ENCODE results near the gene TNFRSF9. TPM values are rescaled to one million over a fixed set of nuclear protein-coding genes. Genes with fewer than 3 reads are reported as not detected.
A peak's percentile ranks its signal among the peaks of the same experiment; 100 is the strongest.

TNFRSF9 gene
- total and polyA plus RNA-seq, 2 donors (not counting 3 experiments of a cell fraction or from before 2014, with no cell fraction given), result 0.15 to 0.22 TPM

GRCh38 chr1:7962014-7962335 is 21.3 kb upstream of the TNFRSF9 start:
- no peaks in the 10 kb centered on the region for H3K27me3 ChIP-seq (ENCODE audit: control insufficient read depth in 2 of 2, insufficient read depth in 2 of 2, low read length in 2 of 2)
- H3K4me1 ChIP-seq (ENCODE audit: control insufficient read depth, extremely low read depth, insufficient read depth, low read length), result peaks cover 14% of the 10 kb centered on the region
- no peaks in the 10 kb centered on the region for H3K9me3 ChIP-seq (replicated peaks; ENCODE audit: control insufficient read depth, insufficient read depth, low read length)
- intact Hi-C loops (cut with micrococcal nuclease), result loop anchor here (5.0 kb wide), 1 partner anchor 180 kb away; the partner anchor contains the start of gene PER3
- ChIA-PET CTCF (interaction anchor here (1.0 to 1.6 kb wide), 2 partner anchors 352 to 387 kb away, joined by 3 read pairs; no protein-coding TSS in a partner anchor), POLR2A (interaction anchor here (0.6 kb wide), 2 partner anchors 56 to 178 kb away, joined by 5 to 8 read pairs; partner anchors contain the start of gene PER3)
- H3K36me3 ChIP-seq (ENCODE audit: control insufficient read depth in 2 of 2, extremely low read depth in 1 of 2, insufficient read depth in 2 of 2, low read length in 2 of 2), result peaks cover 8 to 13% of the 10 kb centered on the region in 2 experiments
- no peak for FAIRE-seq
- TSS peak; percentile 58 for BruUV-seq (replicated peaks)
- peaks cover 37% of the 10 kb centered on the region for H3K79me2 ChIP-seq (ENCODE audit: control insufficient read depth, insufficient read depth, low read length)
- DNase-seq (ENCODE audit: low read depth, low spot score), result no peak
- H3K9me1 ChIP-seq (replicated peaks; ENCODE audit: control insufficient read depth, extremely low read depth, insufficient read depth, low read length), result no peaks in the 10 kb centered on the region
- TF ChIP-seq POLR2A (IDR thresholded peaks at IDR 0.05; ENCODE audit: low read depth, low read length), result no peak
- TF ChIP-seq CTCF (IDR thresholded peaks at IDR 0.05; ENCODE audit: extremely low read depth in 1 of 2, insufficient read depth in 1 of 2, low read depth in 1 of 2, low read length in 2 of 2), result no peak
- TF ChIP-seq MAX (IDR thresholded peaks at IDR 0.05; ENCODE audit: insufficient read depth, insufficient read length), result no peak
- TF ChIP-seq POLR2AphosphoS5 (IDR thresholded peaks at IDR 0.05; ENCODE audit: insufficient read depth, low read depth, low read length), result no peak
- no peak for TF ChIP-seq JUN (IDR thresholded peaks at IDR 0.05; ENCODE audit: borderline replicate concordance, insufficient read depth, insufficient read length, low read depth)
- no peak for TF ChIP-seq FOS (IDR thresholded peaks at IDR 0.05; ENCODE audit: borderline replicate concordance, insufficient read depth, low read length)
- no peak for TF ChIP-seq GATA2 (IDR thresholded peaks at IDR 0.05; ENCODE audit: insufficient read depth, insufficient read length, low read depth, low read length)
- TF ChIP-seq MYC (IDR thresholded peaks at IDR 0.05; ENCODE audit: low read depth, low read length), result no peak
- no peak for TF ChIP-seq EZH2 (IDR thresholded peaks at IDR 0.05; ENCODE audit: borderline replicate concordance, low read depth, low read length, severe bottlenecking)
- H2AFZ ChIP-seq (ENCODE audit: low read depth, low read length), result peak overlapping the region; percentile 59
- H3K27ac ChIP-seq (ENCODE audit: insufficient read depth, low read depth, low read length), result peak overlapping the region; percentile 82
- H3K4me2 ChIP-seq (ENCODE audit: insufficient read depth, low read length), result peak overlapping the region; percentile 97
- H3K9ac ChIP-seq (replicated peaks; ENCODE audit: extremely low read depth, insufficient read depth, low read length), result peak overlapping the region; percentile 90
- dilution Hi-C loops (cut with MboI; ENCODE audit: extremely low pct_ligation_motif_present, low sequenced_read_pairs), result no loop called here
- H3K4me3 ChIP-seq (replicated peaks in 1 of 3; ENCODE audit: insufficient read depth in 1 of 3, low read depth in 1 of 3, low read length in 3 of 3), result peak overlapping the region; percentile 60 to 91 (median 70)
- no peaks in the 10 kb centered on the region for H4K20me1 ChIP-seq (replicated peaks; ENCODE audit: control insufficient read depth, extremely low read depth, insufficient read depth, low read length)
